Retinal pigment epithelial cell (primary cell): ENCODE results near the gene TRIM67.

Source experiments
- DNase-seq: peaks from one replicate; pipeline ENCODE4 v3.0.0-alpha.2; 2010; ENCODE audit warnings: low read depth
- H3K4me3 ChIP-seq: 2 replicates; pipeline ENCODE4 v1.5.1; 2011; ENCODE audit warnings: mild to moderate bottlenecking, low read length, control low read depth, moderate library complexity
- TF ChIP-seq, protein P1 (sequence below): conservative IDR thresholded peaks from 2 replicates; pipeline ENCODE4 v1.5.1; 2011; ENCODE audit warnings: low read depth, low read length, control low read depth, inconsistent platforms

The TRIM67 gene

DNA sequence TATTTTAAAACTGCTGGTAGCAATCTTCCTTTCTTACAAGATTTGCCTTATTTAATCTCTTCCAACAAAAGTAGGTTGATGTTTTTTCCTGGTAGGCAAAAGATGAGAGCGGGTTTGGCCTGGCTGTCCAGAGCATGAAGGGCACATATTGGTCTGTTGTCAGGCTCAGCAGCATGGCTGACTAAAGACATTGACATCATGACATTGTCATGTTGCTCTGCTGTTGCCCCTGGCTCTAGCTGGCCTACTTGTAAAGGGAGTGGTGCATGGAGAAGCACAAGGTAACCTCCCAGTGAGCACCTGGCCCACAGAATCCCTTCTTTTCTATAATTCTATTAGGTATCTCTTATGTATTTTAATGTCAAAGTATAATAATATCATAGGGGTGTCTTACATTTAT lies 102.8 kb downstream of the TRIM67 start:
- no peak overlapping the region for H3K4me3 ChIP-seq
- no peak for DNase-seq
- TF ChIP-seq, protein P1, sequence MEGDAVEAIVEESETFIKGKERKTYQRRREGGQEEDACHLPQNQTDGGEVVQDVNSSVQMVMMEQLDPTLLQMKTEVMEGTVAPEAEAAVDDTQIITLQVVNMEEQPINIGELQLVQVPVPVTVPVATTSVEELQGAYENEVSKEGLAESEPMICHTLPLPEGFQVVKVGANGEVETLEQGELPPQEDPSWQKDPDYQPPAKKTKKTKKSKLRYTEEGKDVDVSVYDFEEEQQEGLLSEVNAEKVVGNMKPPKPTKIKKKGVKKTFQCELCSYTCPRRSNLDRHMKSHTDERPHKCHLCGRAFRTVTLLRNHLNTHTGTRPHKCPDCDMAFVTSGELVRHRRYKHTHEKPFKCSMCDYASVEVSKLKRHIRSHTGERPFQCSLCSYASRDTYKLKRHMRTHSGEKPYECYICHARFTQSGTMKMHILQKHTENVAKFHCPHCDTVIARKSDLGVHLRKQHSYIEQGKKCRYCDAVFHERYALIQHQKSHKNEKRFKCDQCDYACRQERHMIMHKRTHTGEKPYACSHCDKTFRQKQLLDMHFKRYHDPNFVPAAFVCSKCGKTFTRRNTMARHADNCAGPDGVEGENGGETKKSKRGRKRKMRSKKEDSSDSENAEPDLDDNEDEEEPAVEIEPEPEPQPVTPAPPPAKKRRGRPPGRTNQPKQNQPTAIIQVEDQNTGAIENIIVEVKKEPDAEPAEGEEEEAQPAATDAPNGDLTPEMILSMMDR, result no peak

DNA sequence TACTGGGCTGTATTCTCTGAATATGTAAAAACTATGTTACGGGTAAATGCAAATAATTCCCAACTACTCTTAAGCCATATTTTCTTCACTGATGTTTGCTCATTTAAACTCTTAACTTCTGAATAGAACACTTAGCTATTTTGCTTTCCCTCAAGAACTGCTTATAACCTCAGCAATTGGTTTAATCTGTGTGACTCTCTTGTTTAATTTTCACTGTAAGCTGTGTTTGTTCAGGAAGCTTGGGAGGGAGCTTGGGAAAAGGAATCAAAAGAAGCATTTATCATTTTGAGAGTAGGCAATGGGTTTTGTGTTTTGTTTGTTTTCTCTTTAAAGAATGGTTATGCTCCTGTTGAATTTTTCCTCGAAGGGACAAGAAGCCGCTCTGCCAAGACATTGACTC lies 103.5 kb downstream of the TRIM67 start:
- no peak overlapping the region for H3K4me3 ChIP-seq
- TF ChIP-seq, protein P1, result no peak
- no peak for DNase-seq

DNA sequence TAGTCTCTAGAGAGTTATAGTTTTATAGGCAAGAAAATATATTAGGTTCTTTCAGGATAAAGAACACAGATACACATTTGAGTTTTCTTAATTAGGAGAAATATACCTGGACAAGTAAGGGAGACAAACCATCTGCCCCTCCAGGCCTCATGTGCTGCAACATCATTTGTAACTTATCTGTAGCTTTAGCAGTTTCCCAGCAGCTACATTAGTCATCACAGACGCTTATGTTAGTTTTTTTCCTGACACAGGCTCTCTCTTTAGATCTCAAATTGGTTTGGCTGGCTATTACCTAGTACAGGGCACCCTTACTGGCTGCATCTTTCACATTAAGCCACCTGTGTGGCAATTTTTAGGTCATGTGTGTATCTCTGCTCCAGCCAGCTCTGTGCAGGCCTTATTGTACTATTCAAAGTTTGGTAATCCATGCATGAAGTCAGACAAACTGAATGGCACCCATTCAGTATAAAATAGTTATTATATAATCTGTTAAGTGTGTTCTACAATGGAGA lies 105.0 kb downstream of the TRIM67 start:
- no peak overlapping the region for H3K4me3 ChIP-seq
- no peak for DNase-seq
- TF ChIP-seq, protein P1, result no peak
